Colonic mucosa (tissue), 4 donors: ENCODE data around the gene CBX2. TPM values are rescaled to one million over a fixed set of nuclear protein-coding genes. Genes with fewer than 3 reads are reported as not detected.
A peak's percentile ranks its signal among the peaks of the same experiment; 100 is the strongest.

Experiments
- DNase-seq: peaks from one replicate; pipeline ENCODE4 v3.0.0-alpha.2; 2020
- H3K27ac ChIP-seq: fragments of 200-600 bp; one replicate; pipeline ENCODE4 v1.8.0; 2021
- H3K27me3 ChIP-seq: fragments of 200-600 bp; one replicate; pipeline ENCODE4 v1.8.0; 2021
- H3K36me3 ChIP-seq: fragments of 200-600 bp; one replicate; pipeline ENCODE4 v1.8.0; 2021
- H3K4me1 ChIP-seq: fragments of 200-600 bp; one replicate; pipeline ENCODE4 v1.8.0; 2021; ENCODE audit warnings: mild to moderate bottlenecking
- H3K4me3 ChIP-seq: fragments of 200-600 bp; one replicate; pipeline ENCODE4 v1.8.0; 2021
- H3K9ac ChIP-seq, 2 donors: one replicate each; pipeline ENCODE4 v1.7.0; 2013; ENCODE audit warnings: control low read depth in 2 of 2, low read depth in 2 of 2, low read length in 2 of 2
- H3K9me3 ChIP-seq: fragments of 200-600 bp; one replicate; pipeline ENCODE4 v1.8.0; 2021
- intact Hi-C: fragments of 100-400 bp; cut with DNase I; formaldehyde crosslinking; loops from one replicate; pipeline ENCODE4 v1.14.1; 2022
- total RNA-seq, 2 donors: library from RNA; stranded (reverse); fragmentation: NEBNext Ultra II Directional in 1 of 2; extraction: Animal tissue kit (Norgen Biotek cat#: 25700) in 1 of 2; gene quantifications; one replicate each; pipeline ENCODE4 v1.2.1, GENCODE V29; 2021
- TF ChIP-seq, protein P1 (sequence below): fragments of 200-600 bp; IDR thresholded peaks from one replicate; pipeline ENCODE4 v1.8.0; 2022; ENCODE audit warnings: antibody characterized with exemption, mild to moderate bottlenecking
- donor health status: healthy.
- donor health status: DM: no; HTN: no; CAD: no.
- donor health status: DM: no; HTN: no; CAD: no.

The CBX2 gene
- total RNA-seq, 2 donors from 2014 or later = 2.1 to 4.0 TPM

- H3K9me3 ChIP-seq = no peaks in the 10 kb centered on the region
- H3K9ac ChIP-seq = no peak overlapping the region
- no peak overlapping the region for H3K4me3 ChIP-seq
- peaks cover 92% of the 10 kb centered on the region for H3K27me3 ChIP-seq
- no peaks in the 10 kb centered on the region for H3K36me3 ChIP-seq
- TF ChIP-seq, protein P1, sequence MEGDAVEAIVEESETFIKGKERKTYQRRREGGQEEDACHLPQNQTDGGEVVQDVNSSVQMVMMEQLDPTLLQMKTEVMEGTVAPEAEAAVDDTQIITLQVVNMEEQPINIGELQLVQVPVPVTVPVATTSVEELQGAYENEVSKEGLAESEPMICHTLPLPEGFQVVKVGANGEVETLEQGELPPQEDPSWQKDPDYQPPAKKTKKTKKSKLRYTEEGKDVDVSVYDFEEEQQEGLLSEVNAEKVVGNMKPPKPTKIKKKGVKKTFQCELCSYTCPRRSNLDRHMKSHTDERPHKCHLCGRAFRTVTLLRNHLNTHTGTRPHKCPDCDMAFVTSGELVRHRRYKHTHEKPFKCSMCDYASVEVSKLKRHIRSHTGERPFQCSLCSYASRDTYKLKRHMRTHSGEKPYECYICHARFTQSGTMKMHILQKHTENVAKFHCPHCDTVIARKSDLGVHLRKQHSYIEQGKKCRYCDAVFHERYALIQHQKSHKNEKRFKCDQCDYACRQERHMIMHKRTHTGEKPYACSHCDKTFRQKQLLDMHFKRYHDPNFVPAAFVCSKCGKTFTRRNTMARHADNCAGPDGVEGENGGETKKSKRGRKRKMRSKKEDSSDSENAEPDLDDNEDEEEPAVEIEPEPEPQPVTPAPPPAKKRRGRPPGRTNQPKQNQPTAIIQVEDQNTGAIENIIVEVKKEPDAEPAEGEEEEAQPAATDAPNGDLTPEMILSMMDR = no peak
- intact Hi-C loops = no loop called here
- H3K27ac ChIP-seq = no peak overlapping the region
- DNase-seq = no peak
- peaks cover 24% of the 10 kb centered on the region for H3K4me1 ChIP-seq
These were observed 24.9 kb downstream of the CBX2 start for GRCh38 chr17:79802736-79803420.

- no peak overlapping the region for H3K27ac ChIP-seq
- no peaks in the 10 kb centered on the region for H3K36me3 ChIP-seq
- no peak overlapping the region for H3K4me3 ChIP-seq
- intact Hi-C loops = no loop called here
- TF ChIP-seq, protein P1 = no peak
- H3K9ac ChIP-seq = no peak overlapping the region
- H3K9me3 ChIP-seq = no peaks in the 10 kb centered on the region
- peaks cover 18% of the 10 kb centered on the region for H3K4me1 ChIP-seq
- DNase-seq = no peak
- H3K27me3 ChIP-seq = peaks cover 92% of the 10 kb centered on the region
These were observed 25.6 kb downstream of the CBX2 start for GRCh38 chr17:79803421-79803996.

DNA sequence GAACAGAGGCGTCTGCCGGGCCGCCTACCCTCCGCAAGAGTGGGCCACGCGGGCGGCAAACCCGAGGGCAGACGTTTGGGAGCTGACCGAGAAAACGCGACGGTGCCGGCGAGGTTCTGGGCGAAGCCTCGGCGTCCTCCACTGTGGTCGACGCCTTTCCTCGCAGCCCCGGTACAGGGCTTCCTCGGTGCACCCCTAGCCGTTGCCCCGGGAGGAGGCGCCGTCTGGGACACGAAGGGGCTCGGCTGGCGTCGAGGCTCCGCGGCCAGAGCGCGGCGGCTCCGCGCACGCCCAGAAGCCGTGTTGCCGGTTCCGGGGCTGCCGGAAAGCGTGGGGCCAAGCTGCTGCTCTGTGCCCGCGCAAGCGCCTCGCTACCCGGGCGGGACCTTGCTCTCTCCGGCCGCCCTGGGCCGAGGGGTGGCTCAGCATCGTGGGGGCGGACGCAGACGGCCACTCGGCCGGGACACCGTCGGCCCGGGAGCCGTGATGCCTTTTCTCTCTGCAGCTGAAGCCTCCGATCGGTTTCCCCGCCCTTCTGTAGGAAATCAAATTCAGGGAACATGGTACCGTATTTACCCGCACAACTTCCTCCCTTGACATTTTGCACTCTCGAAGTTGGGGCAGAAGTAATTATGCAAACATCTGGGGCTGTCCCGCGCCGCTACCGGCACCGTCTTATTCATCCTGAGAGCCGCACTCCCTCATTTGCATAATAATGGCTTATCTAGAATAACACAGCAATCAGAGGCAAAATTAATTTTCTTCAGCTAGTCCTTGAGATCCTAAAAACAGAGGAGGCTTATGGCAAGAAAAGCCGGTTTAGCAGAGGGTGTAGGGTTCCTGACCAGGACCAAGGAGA, 26.3 kb downstream of the CBX2 start:
- intact Hi-C loops = no loop called here

DNA sequence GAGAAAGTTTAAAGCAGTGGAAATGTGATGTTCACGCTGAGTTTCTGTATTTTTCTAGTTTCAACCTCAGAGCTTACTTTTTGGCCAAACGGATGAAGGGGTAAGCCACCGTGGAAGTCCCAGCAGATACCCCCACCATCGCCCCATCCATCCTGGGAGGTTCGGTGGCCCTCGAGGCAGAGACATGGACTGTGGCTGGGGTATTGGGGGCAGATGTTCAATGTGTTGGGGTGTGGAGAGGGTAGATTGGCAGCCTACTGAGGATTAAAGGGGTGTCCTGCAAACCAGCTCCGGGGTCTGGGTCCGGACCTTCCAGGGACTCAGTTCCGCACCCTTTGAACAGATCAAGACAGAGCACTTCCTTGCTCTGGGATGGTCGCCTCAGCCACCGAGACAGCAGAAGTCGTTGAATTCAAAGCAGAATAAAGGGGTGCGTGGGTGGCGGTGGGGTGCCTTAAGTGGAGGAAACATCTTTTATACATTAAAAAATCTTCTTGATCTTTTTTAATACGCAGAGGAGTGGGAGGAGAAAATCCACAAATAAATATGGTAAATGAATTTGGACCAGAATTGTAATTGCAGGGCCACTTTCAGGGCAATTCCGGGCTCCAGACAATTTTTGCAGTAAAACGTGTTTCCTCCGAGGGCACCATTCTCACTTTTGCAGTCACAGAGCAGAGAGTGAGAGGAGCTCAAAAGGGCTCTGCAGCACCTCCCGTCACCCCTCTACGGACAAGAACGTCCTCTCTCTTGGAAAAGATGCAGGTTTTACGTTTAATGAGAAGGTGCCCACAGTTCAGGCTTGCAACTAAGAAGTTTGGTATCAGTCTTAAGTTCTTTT, 27.1 kb downstream of the CBX2 start:
- TF ChIP-seq, protein P1 = no peak
- Histone ChIP-seq H3K36me3 (no peaks in the 10 kb centered on the region), H3K27me3 (peaks cover 89% of the 10 kb centered on the region), H3K9me3 (no peaks in the 10 kb centered on the region), H3K4me3 (no peak overlapping the region), H3K27ac (no peak overlapping the region), H3K9ac (no peak overlapping the region), H3K4me1 (peaks cover 17% of the 10 kb centered on the region)
- intact Hi-C loops = loop anchor here (5.0 kb wide), 1 partner anchor 37 kb away; no protein-coding TSS in a partner anchor
- no peak for DNase-seq

More for the DNA sequence above, 26.3 kb downstream of the CBX2 start:
- DNase-seq = no peak
- Histone ChIP-seq H3K27ac (no peak overlapping the region), H3K4me3 (peak overlapping the region; percentile 9), H3K9ac (no peak overlapping the region), H3K9me3 (no peaks in the 10 kb centered on the region), H3K36me3 (no peaks in the 10 kb centered on the region), H3K4me1 (peaks cover 22% of the 10 kb centered on the region), H3K27me3 (peaks cover 92% of the 10 kb centered on the region)
- TF ChIP-seq, protein P1 = no peak

DNA sequence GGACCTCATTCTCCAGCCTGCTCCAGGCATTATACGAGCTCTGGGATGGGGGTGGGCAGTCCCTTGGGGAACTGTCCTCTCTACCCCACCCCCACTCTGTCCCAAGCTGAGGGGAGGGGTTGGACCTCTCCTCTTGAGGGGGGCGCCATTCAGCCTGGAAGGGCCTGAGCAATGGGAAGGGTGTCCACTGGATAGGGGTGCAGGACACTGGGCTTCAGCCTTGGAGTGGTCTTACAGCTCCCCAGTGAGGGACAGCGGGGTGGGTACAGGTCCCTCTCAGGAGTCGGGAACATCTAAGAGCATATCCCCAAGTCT, 28.5 kb downstream of the CBX2 start:
- H3K27ac ChIP-seq = no peak overlapping the region
- peaks cover 83% of the 10 kb centered on the region for H3K27me3 ChIP-seq
- H3K9me3 ChIP-seq = no peaks in the 10 kb centered on the region
- TF ChIP-seq, protein P1 = no peak
- no peak overlapping the region for H3K4me3 ChIP-seq
- H3K4me1 ChIP-seq = peaks cover 19% of the 10 kb centered on the region
- intact Hi-C loops = loop anchor here (5.0 kb wide), 1 partner anchor 36 kb away; no protein-coding TSS in a partner anchor
- no peaks in the 10 kb centered on the region for H3K36me3 ChIP-seq
- no peak overlapping the region for H3K9ac ChIP-seq
- no peak for DNase-seq
